ENCODE data around the gene BTG2. TPM values are rescaled to one million over a fixed set of nuclear protein-coding genes. Genes with fewer than 3 reads are reported as not detected.

BTG2 gene
- total RNA-seq, 4 donors from 2014 or later = 48.0 to 286 (median 74.9) TPM

- Histone ChIP-seq H3K4me1 (peaks cover 57 to 60% of the 10 kb centered on the region in 2 donors), H3K27me3 (no peaks in the 10 kb centered on the region), H3K36me3 (no peaks in the 10 kb centered on the region), H3K27ac (peak overlapping the region; percentile 66 to 93 (median 87)), H3K9me3 (no peaks in the 10 kb centered on the region), H3K4me3 (no peak overlapping the region)
- in situ Hi-C loops (cut with MboI; ENCODE audit: low sequenced_read_pairs in 4 of 4) (loop anchor here (5.0 to 10.0 kb wide), 4 partner anchors 57 to 217 kb away; no protein-coding TSS in a partner anchor), intact Hi-C loops (cut with DNase I; ENCODE audit: low total_unique reads) (loop anchor here (10.0 kb wide), 3 partner anchors 354 to 1386 kb away; partner anchors contain the start of genes ATP2B4, SHISA4, ZBED6 and ZC3H11A)
- DNase-seq (peak in 1 of 2 donors; percentile 15), ATAC-seq (no peak)
- TF ChIP-seq CTCF (IDR thresholded peaks at IDR 0.05 in 4 of 5, conservative IDR thresholded peaks at IDR 0.05 in 1 of 5) = no peak
- TF ChIP-seq POLR2A (IDR thresholded peaks at IDR 0.05) = no peak
These were observed 34.9 kb upstream of the BTG2 start for GRCh38 chr1:203270448-203270847.

- no peak for ATAC-seq
- no peaks in the 10 kb centered on the region for H3K36me3 ChIP-seq
- H3K4me1 ChIP-seq = peaks cover 65 to 67% of the 10 kb centered on the region in 2 donors
- in situ Hi-C loops (cut with MboI; ENCODE audit: low sequenced_read_pairs in 4 of 4) (loop anchor here (5.0 to 10.0 kb wide), 4 partner anchors 56 to 216 kb away; no protein-coding TSS in a partner anchor), intact Hi-C loops (cut with DNase I; ENCODE audit: low total_unique reads) (loop anchor here (10.0 kb wide), 3 partner anchors 354 to 1386 kb away; partner anchors contain the start of genes ATP2B4, SHISA4, ZBED6 and ZC3H11A)
- H3K27ac ChIP-seq = peak overlapping the region; percentile 66 to 93 (median 87)
- H3K9me3 ChIP-seq = no peaks in the 10 kb centered on the region
- no peaks in the 10 kb centered on the region for H3K27me3 ChIP-seq
- DNase-seq = peak; percentile 65 to 70
- H3K4me3 ChIP-seq = no peak overlapping the region
- TF ChIP-seq POLR2A (IDR thresholded peaks at IDR 0.05) = no peak
- peak in 1 of 5 experiments; percentile 0 for TF ChIP-seq CTCF (IDR thresholded peaks at IDR 0.05 in 4 of 5, conservative IDR thresholded peaks at IDR 0.05 in 1 of 5)
These were observed 34.1 kb upstream of the BTG2 start for GRCh38 chr1:203271018-203271743.

- DNase-seq = peak in 1 of 2 donors; percentile 40
These were observed 33.2 kb upstream of the BTG2 start for GRCh38 chr1:203271962-203272632.

More at GRCh38 chr1:203271962-203272632, 33.2 kb upstream of the BTG2 start:
- peak overlapping the region in 1 of 4 donors; percentile 96 for H3K27ac ChIP-seq
- in situ Hi-C loops (cut with MboI; ENCODE audit: low sequenced_read_pairs in 4 of 4) = loop anchor here (5.0 to 10.0 kb wide), 4 partner anchors 55 to 215 kb away; no protein-coding TSS in a partner anchor
- no peak overlapping the region for H3K4me3 ChIP-seq
- H3K4me1 ChIP-seq = peaks cover 74 to 76% of the 10 kb centered on the region in 2 donors
- intact Hi-C loops (cut with DNase I; ENCODE audit: low total_unique reads) = loop anchor here (10.0 kb wide), 3 partner anchors 353 to 1387 kb away; partner anchors contain the start of genes ATP2B4, SHISA4, ZBED6 and ZC3H11A
- no peaks in the 10 kb centered on the region for H3K27me3 ChIP-seq
- no peaks in the 10 kb centered on the region for H3K36me3 ChIP-seq
- ATAC-seq = no peak
- H3K9me3 ChIP-seq = no peaks in the 10 kb centered on the region
- TF ChIP-seq POLR2A (IDR thresholded peaks at IDR 0.05) (no peak), CTCF (IDR thresholded peaks at IDR 0.05 in 4 of 5, conservative IDR thresholded peaks at IDR 0.05 in 1 of 5) (no peak)

Measured in gastrocnemius medialis (tissue), 4 donors.